Skeletal muscle cell (primary cell): ENCODE data around the gene SPATA32.

Experiments
- DNase-seq: peaks from one replicate; pipeline ENCODE4 v3.0.0-alpha.2; 2010; ENCODE audit warnings: low read depth
- H3K4me3 ChIP-seq: 2 replicates; pipeline ENCODE4 v1.5.1; 2011; ENCODE audit warnings: low read depth, mild to moderate bottlenecking, control low read depth, low read length, moderate library complexity

The SPATA32 gene

DNA sequence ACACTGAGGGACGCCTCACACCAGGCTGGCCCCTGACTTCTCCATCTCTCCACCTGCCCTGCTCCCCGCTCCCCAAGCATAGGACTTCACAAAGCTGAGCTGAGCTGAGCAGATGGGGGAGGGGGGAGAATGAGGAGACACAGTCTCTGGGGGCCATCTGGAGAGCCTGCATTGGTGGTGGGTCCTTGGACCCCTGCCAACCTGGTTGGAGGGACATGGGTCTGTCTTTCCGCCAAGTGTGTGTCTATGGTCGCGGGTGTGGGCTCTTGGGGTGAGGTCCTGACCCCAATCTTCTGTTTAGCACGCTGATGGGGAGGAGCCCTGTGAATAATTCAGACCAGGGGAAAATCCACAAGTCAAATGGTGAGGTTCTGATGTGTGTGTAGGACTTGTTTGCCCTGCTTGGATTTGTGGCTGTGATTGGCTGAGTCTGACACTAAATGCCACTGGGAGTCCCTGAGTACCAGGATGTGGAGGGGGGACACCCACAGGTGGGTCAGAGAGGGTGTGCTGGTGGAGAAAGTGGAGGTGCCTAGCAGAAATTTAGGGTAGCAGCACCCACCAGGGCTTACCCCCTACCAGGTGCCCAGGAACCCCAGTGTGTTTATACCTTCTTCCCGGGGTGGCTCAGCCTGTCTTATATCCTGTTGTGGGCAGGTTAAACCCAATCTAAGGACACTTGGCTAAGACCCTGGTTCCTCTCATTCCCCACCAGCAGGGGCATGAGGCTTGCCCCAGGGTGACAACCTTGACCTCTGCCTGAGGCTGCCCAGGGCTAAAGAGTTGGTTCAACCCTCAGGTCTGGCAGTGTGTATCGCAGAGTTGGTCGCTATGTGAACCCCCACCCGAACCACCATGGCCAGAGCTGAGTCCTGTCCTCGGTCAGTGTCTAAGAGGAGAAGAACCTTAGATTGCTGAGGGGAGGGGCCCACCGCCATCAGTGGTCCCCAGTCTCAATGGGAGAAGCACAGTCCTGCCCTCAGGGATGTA, 38.1 kb downstream of the SPATA32 start:
- H3K4me3 ChIP-seq: no peak overlapping the region

DNA sequence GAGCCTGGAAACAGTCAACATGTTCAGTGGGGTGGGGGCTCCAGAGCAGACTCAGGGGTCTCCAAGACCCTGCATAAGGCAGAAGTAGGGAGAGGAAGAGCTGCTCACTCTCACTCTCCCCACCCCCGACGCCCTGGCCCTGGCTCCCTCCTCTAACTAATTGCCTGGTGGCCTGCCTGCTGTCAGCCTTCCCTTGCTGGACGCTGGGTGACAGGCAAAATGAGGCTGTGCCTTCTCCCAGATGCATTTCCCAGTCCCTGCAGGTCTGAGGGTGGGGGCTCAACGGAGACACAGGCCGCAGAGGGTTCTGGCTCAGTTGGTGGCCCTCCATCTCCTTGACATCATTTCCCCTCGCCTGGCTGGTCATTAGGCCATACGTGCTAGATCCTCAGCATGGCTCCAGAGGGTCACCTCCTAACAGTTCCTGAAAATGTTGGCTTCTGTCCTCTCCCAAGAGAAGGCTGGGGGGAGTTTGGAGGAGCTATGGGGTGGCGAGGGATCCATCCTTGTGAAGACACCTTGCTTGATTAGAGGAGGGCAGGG, 38.8 kb downstream of the SPATA32 start:
- no peak overlapping the region for H3K4me3 ChIP-seq
- no peak for DNase-seq

More for the DNA sequence above, 38.1 kb downstream of the SPATA32 start:
- DNase-seq: no peak

GRCh38 chr17:45222289-45222995, 39.5 kb downstream of the SPATA32 start:
- DNase-seq: no peak
- peak overlapping the region; percentile 48 for H3K4me3 ChIP-seq

DNA sequence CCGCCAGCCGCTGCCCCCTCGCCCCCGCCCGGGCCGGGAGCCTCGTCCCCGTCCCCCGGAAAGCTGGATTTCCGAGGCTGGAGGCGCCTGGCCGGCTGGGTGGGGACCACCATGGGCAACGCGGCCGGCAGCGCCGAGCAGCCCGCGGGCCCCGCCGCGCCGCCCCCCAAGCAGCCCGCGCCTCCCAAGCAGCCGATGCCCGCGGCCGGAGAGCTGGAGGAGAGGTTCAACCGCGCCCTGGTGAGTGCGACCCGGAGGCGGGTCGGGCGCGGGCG, 39.9 kb downstream of the SPATA32 start:
- peak overlapping the region; percentile 48 for H3K4me3 ChIP-seq
- no peak for DNase-seq

- no peak for DNase-seq
- peak within 1 kb of the TSS; percentile 48 for H3K4me3 ChIP-seq
Observed at GRCh38 chr17:45221081-45222013, 40.5 kb downstream of the SPATA32 start, which contains the start of gene FMNL1. TSS of gene FMNL1 (plus strand) at chr17:45221885. CDS start at chr17:45222125, 240 bp downstream.

DNA sequence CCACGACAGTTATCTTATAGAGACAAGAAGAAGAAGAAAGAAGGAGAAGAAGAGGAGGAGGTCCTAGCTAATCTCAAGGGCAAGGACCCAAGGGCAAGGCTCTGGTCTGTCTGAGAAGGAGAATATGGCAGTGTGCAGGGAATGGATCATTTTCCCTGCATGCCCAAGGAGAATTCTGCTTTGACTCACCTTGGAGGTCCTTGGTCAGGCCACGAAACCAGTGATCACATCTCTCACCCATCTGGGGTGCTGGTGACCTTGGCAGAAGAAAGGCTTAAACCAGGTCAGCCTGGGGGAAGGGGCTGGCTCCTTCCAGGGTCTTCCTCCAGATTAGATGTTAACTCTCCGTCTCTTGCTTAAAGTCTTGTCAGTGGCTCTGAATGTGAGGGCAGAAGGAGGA, 41.8 kb downstream of the SPATA32 start:
- DNase-seq: no peak
- no peak overlapping the region for H3K4me3 ChIP-seq

DNA sequence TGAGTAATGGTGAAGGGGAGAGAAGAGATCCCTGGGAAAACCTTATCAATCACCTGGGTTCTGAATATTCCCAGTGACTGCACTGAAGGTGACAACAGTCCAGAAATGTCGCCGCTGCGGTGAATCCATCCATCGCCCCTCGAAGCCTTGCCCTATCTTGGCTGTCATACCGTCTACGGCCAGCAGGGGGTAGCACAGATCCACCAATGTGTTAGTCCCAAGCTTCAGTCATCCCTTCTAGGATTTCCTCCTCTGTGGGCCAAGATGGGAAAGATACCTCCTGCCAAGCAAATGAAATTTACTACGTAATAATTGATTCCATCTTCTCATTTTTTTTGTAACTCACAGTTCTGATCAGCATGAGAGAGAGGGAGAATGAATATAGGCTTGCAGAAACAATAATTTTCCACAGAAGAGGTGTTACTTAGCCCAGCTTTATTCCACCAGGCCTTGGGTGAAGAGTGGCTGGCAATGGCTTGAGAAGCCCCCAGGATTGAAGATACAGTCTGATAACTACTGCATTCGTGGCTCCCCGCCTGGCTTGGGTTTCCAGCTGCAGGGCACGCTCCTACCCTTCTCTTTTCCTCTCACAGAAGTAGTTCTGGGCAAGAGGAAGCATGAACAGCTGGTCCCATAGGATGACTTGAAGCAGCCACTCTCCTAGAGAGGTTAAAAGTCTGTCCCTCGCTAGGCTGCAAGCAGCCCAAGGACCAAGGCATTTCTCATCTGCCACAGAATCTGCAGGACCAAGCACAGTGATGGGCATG, 42.8 kb downstream of the SPATA32 start:
- no peak for DNase-seq
- no peak overlapping the region for H3K4me3 ChIP-seq
